HG03095 (cell line): ENCODE measurements around the gene PDSS2.
"Not testable (repeated sequence)": the region's sequence is repeated elsewhere in the genome, so short reads cannot be mapped to it uniquely, and the experiment has no call there.

Source experiments
- ATAC-seq: cut with Tn5 transposase; IDR thresholded peaks from one replicate; pipeline ENCODE4 v1.9.1; 2021; ENCODE audit warnings: moderate library complexity; ENCODE audit not compliant: unreplicated experiment

The PDSS2 gene

GRCh38 chr6:107230448-107230847 is 228.9 kb downstream of the PDSS2 start:
- no peak for ATAC-seq

DNA sequence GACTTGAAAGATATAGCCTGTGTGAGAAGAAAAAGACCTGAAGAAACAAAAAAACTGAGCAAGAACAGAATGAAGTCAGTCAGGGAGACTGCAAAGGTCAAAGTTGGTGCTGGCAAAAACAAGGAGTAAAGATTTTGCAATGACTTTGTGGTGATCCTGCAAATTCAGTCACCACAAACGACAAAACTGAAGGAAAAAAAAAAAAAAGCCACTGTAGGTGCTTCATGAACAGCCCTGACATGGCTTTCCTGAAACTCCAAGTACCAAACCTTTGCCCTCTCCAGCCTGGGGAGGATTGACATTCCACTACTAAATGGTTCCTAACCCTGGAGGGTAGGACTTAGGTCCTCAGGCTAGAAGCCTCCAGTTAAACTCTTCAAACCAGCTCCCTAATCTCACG is 229.3 kb downstream of the PDSS2 start:
- no peak for ATAC-seq

DNA sequence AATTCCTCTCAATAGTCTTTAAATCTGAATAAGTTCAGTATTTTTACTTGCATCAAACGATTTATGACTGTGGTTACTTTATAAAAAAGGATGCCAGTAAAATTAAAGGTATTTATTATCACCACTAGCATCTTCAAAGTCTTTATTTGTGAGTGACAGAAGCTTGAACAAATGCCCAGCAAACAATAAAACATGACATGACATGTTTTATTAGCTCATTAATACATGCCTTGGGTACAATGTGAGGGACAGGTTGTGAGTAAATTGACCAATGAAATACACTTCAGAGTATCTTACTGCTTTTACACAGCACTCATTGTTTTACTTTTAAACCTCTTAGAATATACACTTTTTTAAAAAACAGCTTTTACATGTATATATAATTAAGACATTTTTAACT is 230.6 kb downstream of the PDSS2 start:
- no peak for ATAC-seq

DNA sequence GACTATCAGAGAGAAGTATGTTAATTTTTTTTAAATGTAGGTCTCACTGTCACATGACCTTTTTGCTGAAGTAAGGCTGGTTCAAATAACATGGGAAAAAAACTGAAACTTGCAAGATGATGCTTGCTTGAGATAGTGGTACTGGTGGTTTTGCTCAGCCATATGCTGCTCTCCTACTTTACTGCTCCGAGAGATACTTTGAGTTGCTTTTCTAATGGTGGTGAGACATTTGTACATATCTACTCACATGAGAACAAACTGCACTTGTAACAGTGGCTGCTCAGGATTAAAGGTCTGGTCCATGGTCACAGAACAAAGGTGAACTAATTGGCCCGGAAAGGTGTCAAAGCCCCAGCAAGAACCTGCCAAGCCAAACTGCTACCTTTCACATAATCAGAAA is 237.8 kb downstream of the PDSS2 start:
- ATAC-seq: no peak

GRCh38 chr6:107219851-107220250 is 239.5 kb downstream of the PDSS2 start:
- ATAC-seq: no peak

DNA sequence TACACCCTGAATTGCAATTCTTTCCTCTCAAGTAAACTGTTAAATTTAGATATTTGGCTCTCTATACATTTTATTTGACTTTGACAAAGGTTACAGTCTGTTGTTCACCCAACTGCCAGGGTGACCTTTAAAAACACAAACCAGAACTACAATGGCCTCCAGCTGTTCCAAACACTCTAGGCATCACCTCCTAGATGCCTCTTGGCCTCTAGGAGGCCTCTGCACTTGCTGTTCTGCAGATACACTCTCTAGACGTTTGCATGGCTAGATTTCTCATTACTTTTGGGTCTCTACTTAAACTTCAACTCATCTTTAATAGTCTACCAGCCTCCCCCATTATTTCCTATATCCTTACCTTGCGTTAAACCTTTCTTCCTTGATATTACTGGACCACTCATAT is 241.2 kb downstream of the PDSS2 start:
- no peak for ATAC-seq

GRCh38 chr6:107217248-107217647 is 242.1 kb downstream of the PDSS2 start:
- no peak for ATAC-seq

GRCh38 chr6:107216197-107216933 is 243.0 kb downstream of the PDSS2 start:
- no peak for ATAC-seq

DNA sequence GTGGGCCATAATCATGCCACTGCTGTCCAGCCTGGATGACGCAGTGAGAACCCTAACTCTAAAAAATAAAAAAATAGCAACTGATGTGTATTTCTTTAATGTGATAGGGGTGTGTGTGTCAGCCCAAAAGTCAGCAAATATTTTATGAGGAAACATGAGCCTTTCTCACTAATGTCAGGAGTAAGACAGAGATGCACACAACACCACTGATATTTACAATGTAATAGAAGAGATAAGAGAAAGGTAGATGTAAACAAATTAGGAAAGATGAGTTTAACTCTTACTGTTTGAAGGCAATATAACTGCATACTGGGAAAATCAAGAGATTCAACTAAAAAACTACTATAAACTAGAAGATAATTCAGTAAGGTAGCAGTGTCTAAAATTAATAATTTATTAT is 244.0 kb downstream of the PDSS2 start:
- ATAC-seq: no peak

DNA sequence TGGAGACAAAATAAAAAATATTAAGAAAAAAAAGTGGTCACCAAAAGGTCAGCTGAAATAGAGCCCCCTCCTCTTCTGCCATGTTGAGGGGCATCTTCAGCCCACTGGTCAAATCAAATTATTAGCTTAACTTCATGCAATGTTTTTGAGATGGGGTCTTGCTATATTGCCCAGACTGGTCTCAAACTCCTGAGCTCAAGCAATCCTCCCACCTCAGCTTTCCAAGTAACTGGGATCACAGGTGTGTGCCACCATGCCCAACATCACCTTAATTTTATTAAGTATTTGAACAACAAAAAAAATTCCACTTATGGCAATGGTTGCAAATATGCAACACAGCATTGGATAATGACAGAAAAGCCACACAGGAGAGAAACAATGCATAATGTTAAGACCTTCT is 244.7 kb downstream of the PDSS2 start:
- ATAC-seq: no peak

DNA sequence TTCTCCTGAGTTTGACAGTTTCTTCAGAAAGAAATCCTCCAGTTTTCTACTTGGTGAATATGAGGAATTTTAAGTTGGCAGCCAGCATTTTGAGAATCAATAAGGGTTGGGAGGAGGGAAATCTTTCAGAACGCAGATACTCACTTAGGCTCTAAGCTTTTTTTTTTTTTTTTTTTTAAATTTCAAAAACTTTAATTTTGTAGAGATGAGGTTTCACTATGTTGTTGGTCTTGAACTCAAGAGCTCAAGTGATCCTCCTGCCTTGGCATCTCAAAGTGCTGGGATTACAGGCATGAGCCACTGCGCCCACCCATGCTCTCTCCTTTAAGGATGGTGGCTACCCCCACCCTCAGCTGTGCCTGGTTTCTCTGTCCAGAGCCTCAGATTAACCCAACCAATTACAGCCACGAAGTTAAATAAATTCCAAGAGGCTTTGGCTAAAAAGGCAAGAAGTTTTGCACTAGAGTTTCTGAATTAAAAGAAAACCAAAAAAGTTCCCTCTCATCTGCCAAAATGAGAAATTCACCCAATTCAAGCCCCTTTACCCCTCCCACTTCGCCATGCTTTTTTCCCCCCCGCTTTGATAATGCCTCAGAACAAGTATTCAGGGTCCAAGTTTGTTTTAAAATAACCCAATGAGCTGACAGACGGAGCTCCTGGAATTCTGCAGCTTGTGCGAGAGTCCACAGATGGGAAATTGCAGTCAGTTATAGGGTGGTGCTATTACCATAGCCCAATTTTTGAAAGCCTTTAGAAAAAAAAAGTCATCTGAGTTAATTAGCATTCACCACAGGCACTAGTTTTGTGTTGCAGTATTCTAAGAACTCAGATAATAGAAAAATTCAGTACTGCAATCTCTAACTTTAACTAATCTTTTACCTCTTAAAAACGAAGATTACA is 249.7 kb downstream of the PDSS2 start:
- ATAC-seq: no peak

- no peak for ATAC-seq
Measured at GRCh38 chr6:107207251-107207873, 252.0 kb downstream of the PDSS2 start.

GRCh38 chr6:107205058-107205998 is 254.0 kb downstream of the PDSS2 start:
- no peak for ATAC-seq

DNA sequence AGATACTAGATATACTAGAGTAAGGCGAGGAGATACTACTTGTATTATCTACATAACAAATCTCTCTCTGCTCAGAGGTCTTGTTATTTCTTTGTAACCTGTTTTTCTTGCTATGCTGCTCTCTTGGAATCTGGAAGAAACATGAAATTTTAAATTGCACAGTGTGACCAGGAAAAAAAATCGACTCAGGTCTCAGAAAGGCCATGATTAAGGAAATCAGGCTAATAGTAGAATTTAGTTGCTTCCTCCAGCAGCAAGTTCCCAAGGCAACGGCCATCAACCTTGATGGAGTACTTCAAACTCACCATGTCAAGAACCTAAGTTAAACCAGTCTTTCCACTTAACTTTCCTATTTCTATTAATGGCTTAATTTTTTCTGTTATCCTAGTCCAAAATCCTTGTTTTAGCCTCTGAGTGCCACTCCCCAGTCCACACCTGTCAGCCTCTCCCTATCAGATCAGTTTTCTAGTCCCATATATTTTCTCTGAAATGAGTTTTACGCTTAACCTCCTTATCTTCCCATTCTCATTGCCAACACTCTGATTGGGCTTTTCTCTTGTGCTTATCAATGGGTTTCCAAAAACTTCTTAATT is 256.4 kb downstream of the PDSS2 start:
- ATAC-seq: no peak

DNA sequence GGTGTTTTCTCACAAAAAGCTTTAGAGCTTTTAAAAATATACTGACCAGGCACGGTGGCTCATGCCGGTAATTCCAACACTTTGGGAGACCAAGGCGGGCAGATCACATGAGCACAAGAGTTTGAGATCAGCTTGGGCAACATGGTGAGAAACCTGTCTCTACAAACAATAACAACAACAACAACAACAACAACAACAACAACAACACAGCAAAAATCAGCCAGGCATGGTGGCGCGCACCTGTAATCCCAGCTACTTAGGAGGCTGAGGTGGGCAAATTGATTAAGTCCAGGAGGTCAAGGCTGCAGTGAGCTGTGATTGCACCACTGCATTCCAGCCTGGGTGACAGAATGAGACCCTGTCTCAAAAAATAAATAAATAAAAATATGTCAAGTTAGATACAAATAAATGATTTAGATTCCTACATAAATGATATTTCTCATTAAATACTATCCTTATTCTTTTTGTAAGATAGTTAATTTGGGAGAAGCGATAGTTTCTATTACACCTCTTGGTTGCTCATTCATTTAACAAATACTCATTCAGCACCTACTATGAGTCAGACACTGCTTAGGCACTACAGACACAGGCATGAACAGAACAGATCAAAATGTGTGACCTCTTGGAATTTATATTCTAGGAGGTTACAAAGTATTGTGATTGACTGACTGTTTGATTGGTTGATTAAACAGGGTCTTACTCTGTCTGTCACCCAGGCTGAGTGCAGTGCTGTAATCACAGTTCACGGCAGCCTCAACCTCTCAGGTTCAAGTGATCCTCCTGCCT is 260.5 kb downstream of the PDSS2 start:
- ATAC-seq: no peak

DNA sequence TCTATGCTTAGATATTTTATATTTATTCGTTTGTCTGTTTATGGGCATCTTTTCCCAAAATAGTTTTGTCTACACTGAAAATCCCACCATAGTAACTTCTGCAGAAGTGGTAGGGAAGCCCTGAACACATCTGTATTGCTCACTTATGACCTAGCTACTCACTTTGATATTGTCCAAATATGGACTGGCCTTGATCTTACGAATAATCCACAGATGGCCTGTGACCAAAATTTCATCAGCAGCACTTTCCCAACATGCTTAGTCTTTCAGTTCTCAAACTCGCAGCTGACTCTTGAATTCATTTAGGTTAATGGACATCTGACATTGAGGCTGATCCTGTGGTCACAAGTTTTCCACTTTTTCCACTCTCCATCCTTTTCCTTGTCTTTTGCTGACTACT is 263.2 kb downstream of the PDSS2 start:
- no peak for ATAC-seq

DNA sequence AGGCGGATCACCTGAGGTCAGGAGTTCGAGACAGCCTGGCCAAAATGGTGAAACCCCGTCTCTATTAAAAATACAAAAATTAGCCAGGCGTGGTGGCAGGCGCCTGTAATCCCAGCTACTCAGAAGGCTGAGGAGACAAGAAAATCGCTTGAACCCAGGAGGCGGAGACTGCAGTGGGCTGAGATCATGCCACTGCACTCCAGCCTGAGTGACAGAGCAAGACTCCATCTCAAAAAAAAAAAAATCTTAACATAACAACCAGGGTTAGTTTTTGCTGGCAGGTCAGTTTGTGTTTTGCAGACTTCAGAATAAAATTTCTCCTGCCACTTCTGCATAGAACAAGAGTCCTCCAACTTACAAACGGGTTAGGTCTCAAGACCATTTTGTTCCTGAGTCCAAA is 264.6 kb downstream of the PDSS2 start:
- ATAC-seq: not testable (repeated sequence)

DNA sequence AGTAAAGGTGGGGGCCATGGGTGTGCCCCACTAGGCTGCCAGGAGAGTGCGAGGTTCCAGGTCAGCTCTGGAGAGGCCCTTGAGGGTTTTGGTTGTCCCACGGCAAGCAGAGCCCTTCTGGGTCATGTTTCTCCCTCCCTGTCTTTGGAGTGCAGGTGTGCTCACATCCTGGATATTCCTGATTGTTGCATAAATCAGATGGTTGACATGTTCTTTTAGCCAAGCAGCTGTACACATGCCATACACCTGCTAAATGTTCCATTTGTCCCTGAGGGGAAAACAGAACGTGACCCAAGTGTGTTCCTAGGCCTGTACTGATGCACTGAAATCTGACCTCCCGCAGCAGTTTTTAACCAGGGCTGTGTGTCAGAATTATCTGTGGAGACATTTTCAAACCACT is 266.5 kb downstream of the PDSS2 start:
- ATAC-seq: no peak

- ATAC-seq: no peak
Measured at GRCh38 chr6:107187630-107188029, 271.7 kb downstream of the PDSS2 start.

DNA sequence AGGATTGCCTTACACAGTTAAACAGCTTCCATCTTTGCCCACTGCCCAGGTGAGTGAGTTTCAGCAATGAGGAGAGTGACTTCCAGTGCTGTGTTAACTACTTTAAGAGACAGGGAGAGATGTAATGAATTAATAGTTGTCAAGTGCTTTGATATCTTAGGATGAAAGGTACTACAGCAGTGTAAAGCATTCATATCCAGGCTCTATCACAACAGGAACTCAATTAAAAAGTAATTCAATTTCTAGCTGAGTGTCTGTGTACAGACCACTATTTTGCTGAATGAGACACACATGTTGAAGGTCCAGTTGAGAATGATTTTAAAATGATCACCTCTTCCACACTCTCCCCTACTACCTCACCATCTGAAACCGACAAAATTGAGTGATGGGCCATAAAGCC is 273.3 kb downstream of the PDSS2 start:
- ATAC-seq: no peak
